GM20000 (cell line): Measurements from ENCODE around the gene PHACTR1.

Experiments used
- DNase-seq: peaks from one replicate; pipeline ENCODE4 v3.0.0; 2012; ENCODE audit warnings: low spot score
- TF ChIP-seq, protein P1 (sequence below): IDR thresholded peaks from 2 replicates; pipeline ENCODE4 v1.5.1; 2012; ENCODE audit warnings: mild to moderate bottlenecking, control low read depth; ENCODE audit errors: extremely low read depth, missing control alignments

The PHACTR1 gene

DNA sequence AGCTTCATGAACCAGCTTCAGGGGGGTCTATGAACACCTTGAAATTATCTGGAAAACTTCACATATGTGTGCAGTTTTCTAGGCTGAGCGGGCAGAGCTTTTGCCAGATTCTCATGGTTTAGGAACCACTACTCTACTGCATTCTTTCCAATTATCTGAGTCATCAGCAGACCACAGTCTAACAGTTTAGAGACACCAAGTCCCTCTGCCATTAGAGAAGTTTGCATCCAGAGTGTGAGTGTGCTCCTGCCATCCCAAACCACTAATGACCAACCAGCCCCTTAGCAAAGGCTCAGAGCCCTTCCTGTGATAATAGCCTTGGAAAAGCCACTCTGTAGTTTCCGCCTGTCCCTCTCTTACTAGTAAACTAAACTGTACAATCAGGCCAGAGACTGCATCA, 96.8 kb downstream of the PHACTR1 start:
- TF ChIP-seq, protein P1, sequence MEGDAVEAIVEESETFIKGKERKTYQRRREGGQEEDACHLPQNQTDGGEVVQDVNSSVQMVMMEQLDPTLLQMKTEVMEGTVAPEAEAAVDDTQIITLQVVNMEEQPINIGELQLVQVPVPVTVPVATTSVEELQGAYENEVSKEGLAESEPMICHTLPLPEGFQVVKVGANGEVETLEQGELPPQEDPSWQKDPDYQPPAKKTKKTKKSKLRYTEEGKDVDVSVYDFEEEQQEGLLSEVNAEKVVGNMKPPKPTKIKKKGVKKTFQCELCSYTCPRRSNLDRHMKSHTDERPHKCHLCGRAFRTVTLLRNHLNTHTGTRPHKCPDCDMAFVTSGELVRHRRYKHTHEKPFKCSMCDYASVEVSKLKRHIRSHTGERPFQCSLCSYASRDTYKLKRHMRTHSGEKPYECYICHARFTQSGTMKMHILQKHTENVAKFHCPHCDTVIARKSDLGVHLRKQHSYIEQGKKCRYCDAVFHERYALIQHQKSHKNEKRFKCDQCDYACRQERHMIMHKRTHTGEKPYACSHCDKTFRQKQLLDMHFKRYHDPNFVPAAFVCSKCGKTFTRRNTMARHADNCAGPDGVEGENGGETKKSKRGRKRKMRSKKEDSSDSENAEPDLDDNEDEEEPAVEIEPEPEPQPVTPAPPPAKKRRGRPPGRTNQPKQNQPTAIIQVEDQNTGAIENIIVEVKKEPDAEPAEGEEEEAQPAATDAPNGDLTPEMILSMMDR = no peak

DNA sequence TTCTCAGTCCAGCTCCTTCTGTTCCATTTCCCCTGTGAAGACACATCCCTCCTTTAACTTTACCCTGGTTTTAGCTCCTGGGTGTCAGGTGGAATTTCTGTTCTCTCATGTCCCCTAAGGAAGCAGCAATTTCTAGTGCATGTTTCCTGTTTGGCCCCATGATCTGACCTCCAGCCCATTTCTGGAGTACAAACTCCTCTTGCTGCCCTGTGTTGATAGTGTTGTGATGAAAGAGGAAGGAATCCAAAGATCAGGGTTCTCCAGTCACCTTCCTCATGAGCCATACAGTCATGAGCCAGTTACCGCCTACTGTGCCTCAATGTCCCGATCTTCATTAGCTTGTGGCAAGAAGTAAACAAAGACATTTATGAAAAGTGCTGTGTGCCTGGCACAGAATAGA, 97.4 kb downstream of the PHACTR1 start:
- no peak for DNase-seq
- TF ChIP-seq, protein P1 = no peak

More for the DNA sequence above, 96.8 kb downstream of the PHACTR1 start:
- no peak for DNase-seq

DNA sequence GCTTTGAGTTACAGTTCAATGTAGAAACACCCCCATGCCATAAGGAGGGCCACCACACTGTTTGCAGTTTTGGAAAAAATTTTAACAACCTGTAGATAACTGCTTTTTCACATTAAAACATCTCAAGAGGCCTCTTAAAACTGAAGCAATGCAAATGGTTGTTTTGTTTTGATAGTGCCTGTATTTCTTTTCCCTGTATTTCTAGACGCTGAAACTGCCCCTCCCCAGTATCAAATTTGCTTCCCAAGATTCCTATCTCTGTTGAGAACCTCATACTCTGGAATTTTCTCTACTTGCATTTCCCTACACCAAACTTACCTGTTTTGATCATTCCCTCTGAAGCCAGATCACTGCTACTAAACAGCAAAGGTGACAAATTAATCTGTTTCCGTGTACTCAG, 98.5 kb downstream of the PHACTR1 start:
- no peak for DNase-seq
- TF ChIP-seq, protein P1 = no peak

DNA sequence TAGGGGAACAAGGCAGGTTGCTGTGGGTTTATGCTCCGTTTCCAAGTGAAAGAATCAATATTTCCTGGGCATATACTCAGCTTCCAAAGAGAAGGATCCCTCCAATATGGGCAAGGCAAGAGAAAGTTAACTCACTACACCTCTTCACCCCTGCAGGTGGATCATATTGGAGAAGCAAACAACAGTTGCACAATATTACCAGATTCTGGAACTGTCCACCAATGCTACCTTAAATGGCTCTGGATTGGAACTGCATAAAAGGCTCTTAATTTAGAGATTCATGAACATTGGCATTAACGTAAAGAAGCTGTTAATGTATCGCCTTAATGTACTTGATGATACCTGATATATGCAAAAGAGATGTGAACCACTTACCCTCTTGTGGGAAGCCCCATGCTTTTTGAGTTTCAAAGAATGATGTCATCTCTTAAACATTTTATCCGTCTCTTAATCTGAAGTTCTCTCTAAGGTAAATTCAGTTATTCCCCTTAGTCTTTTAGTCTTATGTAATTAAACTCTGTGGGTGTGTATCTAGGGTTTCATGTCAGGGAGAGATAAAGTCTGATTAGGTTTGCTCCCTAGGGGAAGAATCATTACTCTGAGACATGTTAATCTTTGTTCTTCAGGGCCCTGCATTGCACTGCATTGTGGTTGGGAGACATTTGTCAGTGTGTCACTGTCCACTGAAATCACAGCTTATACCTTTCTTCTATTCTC, 99.5 kb downstream of the PHACTR1 start:
- TF ChIP-seq, protein P1 = no peak

DNA sequence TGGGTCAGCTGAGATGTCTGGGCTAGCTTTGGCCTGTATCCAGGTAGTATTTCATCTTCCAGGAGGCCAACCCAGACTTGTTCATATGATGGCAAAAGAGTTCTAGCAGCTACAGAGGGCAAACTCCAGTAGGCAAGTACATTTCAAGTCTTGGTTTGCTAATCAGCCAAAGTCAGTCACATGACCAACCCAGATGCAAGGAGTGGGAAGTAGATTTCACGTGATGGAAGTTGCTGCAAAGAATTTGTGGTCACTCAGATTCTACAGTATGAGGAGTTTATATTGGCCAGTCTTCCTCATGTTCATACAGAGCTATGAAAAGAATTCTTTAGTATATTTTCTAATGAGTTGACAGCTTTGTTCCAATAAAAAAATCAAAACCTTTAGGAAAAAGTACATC, 101.8 kb downstream of the PHACTR1 start:
- TF ChIP-seq, protein P1 = no peak

More for the DNA sequence above, 99.5 kb downstream of the PHACTR1 start:
- no peak for DNase-seq

DNA sequence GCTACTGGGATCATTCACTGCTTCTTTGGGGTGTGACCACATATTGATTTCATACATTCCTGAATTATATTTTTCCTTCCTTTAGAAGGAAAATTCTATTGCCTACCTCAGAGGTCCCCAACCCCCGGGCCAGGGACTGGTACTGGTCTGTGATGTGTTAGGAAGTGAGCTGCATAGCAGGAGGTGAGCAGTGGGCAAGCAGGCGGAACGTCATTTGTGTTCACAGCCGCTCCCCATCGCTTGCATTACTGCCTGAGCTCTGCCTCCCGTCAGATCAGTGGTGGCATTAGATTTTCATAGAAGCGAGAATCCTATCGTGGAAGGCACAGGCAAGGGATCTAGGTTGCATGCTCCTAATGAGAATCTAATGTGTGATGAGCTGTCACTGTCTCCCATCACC, 107.3 kb downstream of the PHACTR1 start:
- TF ChIP-seq, protein P1 = no peak
- DNase-seq = no peak

More for the DNA sequence above, 101.8 kb downstream of the PHACTR1 start:
- DNase-seq = no peak

DNA sequence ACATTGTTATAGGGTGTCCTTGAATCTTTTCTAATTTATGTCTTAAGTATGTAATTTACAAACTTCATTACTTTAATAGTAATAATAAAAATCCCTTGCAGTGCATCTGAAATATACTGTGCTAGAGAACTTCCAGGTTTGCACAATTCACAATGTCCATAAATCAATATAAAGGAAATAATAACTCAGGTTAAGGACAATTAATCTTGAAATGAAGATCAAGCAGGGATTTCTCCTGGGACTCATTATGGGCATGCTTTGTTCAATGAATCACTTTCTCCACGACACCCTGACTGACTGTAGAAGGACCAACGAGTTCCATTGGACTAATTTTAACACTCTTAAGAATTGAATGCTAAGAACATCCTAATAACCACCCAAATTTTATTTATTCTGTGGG, 110.0 kb downstream of the PHACTR1 start:
- TF ChIP-seq, protein P1 = no peak
- DNase-seq = no peak
